ENCODE measurements around the gene NAT9. TPM values are rescaled to one million over a fixed set of nuclear protein-coding genes. Genes with fewer than 3 reads are reported as not detected.

The NAT9 gene
- total and polyA plus RNA-seq, 4 experiments from 2014 or later, result 11.9 to 70.3 (median 39.6) TPM

- intact Hi-C loops (cut with micrococcal nuclease), result no loop called here
- H3K27me3 Mint-ChIP-seq, result no peaks in the 10 kb centered on the region
- Histone ChIP-seq H3K4me3 (ENCODE audit: low read length in 2 of 2) (no peak overlapping the region), H3K4me1 (ENCODE audit: insufficient read depth, low read length) (peaks cover 73% of the 10 kb centered on the region), H3K27me3 (ENCODE audit: insufficient read depth, low read length) (no peaks in the 10 kb centered on the region), H3K36me3 (ENCODE audit: insufficient read depth, low read length) (no peaks in the 10 kb centered on the region), H3K27ac (ENCODE audit: low read depth, low read length) (peak overlapping the region; percentile 80), H3K9me3 (ENCODE audit: control insufficient read depth in 1 of 2, low read length in 2 of 2) (no peaks in the 10 kb centered on the region)
- no peaks in the 10 kb centered on the region for H3K9me3 Mint-ChIP-seq
- peak overlapping the region; percentile 76 to 92 (median 88) for H3K27ac Mint-ChIP-seq
- H3K4me3 Mint-ChIP-seq, result peak overlapping the region; percentile 36 to 99 (median 79)
- H3K4me1 Mint-ChIP-seq, result peaks cover 42 to 81% (median 60%) of the 10 kb centered on the region in 4 donors
- peak in 1 of 5 donors; percentile 40 for DNase-seq
- ChIA-PET CTCF (ENCODE audit: partially characterized antibody) (interaction anchor here (0.9 to 4.6 kb wide), 11 partner anchors 10 to 215 kb away, joined by 3 to 144 read pairs (median 58); partner anchors contain the start of genes FDXR, GRIN2C, NAT9 and RAB37), POLR2A (ENCODE audit: partially characterized antibody) (interaction anchor here (1.3 to 20.4 kb wide), 9 partner anchors 8 to 126 kb away, joined by 4 to 489 read pairs (median 12); partner anchors contain the start of genes FDXR, NAT9 and RAB37)
- peaks cover 15 to 26% of the 10 kb centered on the region in 2 donors for H3K36me3 Mint-ChIP-seq
Measured at GRCh38 chr17:74746922-74747321, 29.2 kb downstream of the NAT9 start.

- H3K4me3 ChIP-seq (ENCODE audit: low read length in 2 of 2), result no peak overlapping the region
- POLR2A ChIA-PET (ENCODE audit: partially characterized antibody), result interaction anchor here (1.3 to 20.4 kb wide), 9 partner anchors 9 to 127 kb away, joined by 5 to 489 read pairs (median 12); partner anchors contain the start of genes FDXR, NAT9 and RAB37
- peak overlapping the region; percentile 76 to 92 (median 88) for H3K27ac Mint-ChIP-seq
Measured at GRCh38 chr17:74746376-74746775, 29.8 kb downstream of the NAT9 start.

GRCh38 chr17:74745548-74746177, 30.5 kb downstream of the NAT9 start:
- Mint-ChIP-seq H3K9me3 (no peaks in the 10 kb centered on the region), H3K4me1 (peaks cover 42 to 81% (median 59%) of the 10 kb centered on the region in 4 donors), H3K4me3 (peak overlapping the region in 3 of 8 donors; percentile 7 to 79 (median 33)), H3K27ac (peak overlapping the region in 3 of 7 donors; percentile 17 to 80 (median 76)), H3K27me3 (no peaks in the 10 kb centered on the region), H3K36me3 (peaks cover 11 to 13% of the 10 kb centered on the region in 2 donors)
- ChIA-PET CTCF (ENCODE audit: partially characterized antibody) (interaction anchor here (0.8 to 4.6 kb wide), 21 partner anchors 9 to 216 kb away, joined by 3 to 144 read pairs (median 6); partner anchors contain the start of genes FDXR, GRIN2C, NAT9 and RAB37), POLR2A (ENCODE audit: partially characterized antibody) (interaction anchor here (1.2 to 20.4 kb wide), 11 partner anchors 8 to 128 kb away, joined by 3 to 489 read pairs (median 10); partner anchors contain the start of genes FDXR, NAT9 and RAB37)
- intact Hi-C loops (cut with micrococcal nuclease), result no loop called here
- Histone ChIP-seq H3K4me3 (ENCODE audit: low read length in 2 of 2) (no peak overlapping the region), H3K27ac (ENCODE audit: low read depth, low read length) (no peak overlapping the region), H3K27me3 (ENCODE audit: insufficient read depth, low read length) (no peaks in the 10 kb centered on the region), H3K4me1 (ENCODE audit: insufficient read depth, low read length) (peaks cover 73% of the 10 kb centered on the region), H3K9me3 (ENCODE audit: control insufficient read depth in 1 of 2, low read length in 2 of 2) (no peaks in the 10 kb centered on the region), H3K36me3 (ENCODE audit: insufficient read depth, low read length) (no peaks in the 10 kb centered on the region)
- DNase-seq, result peak in 1 of 5 donors; percentile 22

More at GRCh38 chr17:74746376-74746775, 29.8 kb downstream of the NAT9 start:
- Mint-ChIP-seq H3K4me1 (peaks cover 48 to 81% (median 60%) of the 10 kb centered on the region in 4 donors), H3K27me3 (no peaks in the 10 kb centered on the region), H3K36me3 (peaks cover 14 to 21% of the 10 kb centered on the region in 2 donors), H3K9me3 (no peaks in the 10 kb centered on the region), H3K4me3 (peak overlapping the region; percentile 36 to 99 (median 79))
- DNase-seq, result peak in 1 of 5 donors; percentile 7
- H3K9me3 ChIP-seq (ENCODE audit: control insufficient read depth in 1 of 2, low read length in 2 of 2), result no peaks in the 10 kb centered on the region
- H3K27ac ChIP-seq (ENCODE audit: low read depth, low read length), result peak overlapping the region; percentile 80
- H3K4me1 ChIP-seq (ENCODE audit: insufficient read depth, low read length), result peaks cover 73% of the 10 kb centered on the region
- intact Hi-C loops (cut with micrococcal nuclease), result no loop called here
- no peaks in the 10 kb centered on the region for H3K36me3 ChIP-seq (ENCODE audit: insufficient read depth, low read length)
- CTCF ChIA-PET (ENCODE audit: partially characterized antibody), result interaction anchor here (0.9 to 4.6 kb wide), 17 partner anchors 10 to 216 kb away, joined by 3 to 144 read pairs (median 11); partner anchors contain the start of genes FDXR, GRIN2C, NAT9 and RAB37
- H3K27me3 ChIP-seq (ENCODE audit: insufficient read depth, low read length), result no peaks in the 10 kb centered on the region

GRCh38 chr17:74744714-74745547, 31.2 kb downstream of the NAT9 start:
- peak overlapping the region; percentile 49 for H3K27ac ChIP-seq (ENCODE audit: low read depth, low read length)
- no peaks in the 10 kb centered on the region for H3K27me3 ChIP-seq (ENCODE audit: insufficient read depth, low read length)
- peak overlapping the region in 7 of 8 donors; percentile 63 to 89 (median 74) for H3K4me3 Mint-ChIP-seq
- peaks cover 47 to 81% (median 65%) of the 10 kb centered on the region in 4 donors for H3K4me1 Mint-ChIP-seq
- H3K27me3 Mint-ChIP-seq, result no peaks in the 10 kb centered on the region
- peak; percentile 77 to 86 (median 80) for DNase-seq
- ChIA-PET CTCF (ENCODE audit: partially characterized antibody) (interaction anchor here (0.8 to 4.6 kb wide), 20 partner anchors 8 to 216 kb away, joined by 3 to 144 read pairs (median 6); partner anchors contain the start of genes FDXR, GRIN2C, NAT9 and RAB37), POLR2A (ENCODE audit: partially characterized antibody) (interaction anchor here (0.8 to 20.4 kb wide), 11 partner anchors 7 to 128 kb away, joined by 3 to 489 read pairs (median 10); partner anchors contain the start of genes FDXR, NAT9 and RAB37)
- H3K27ac Mint-ChIP-seq, result peak overlapping the region in 6 of 7 donors; percentile 74 to 92 (median 89)
- H3K9me3 ChIP-seq (ENCODE audit: control insufficient read depth in 1 of 2, low read length in 2 of 2), result no peaks in the 10 kb centered on the region
- no peaks in the 10 kb centered on the region for H3K36me3 ChIP-seq (ENCODE audit: insufficient read depth, low read length)
- H3K4me1 ChIP-seq (ENCODE audit: insufficient read depth, low read length), result peaks cover 80% of the 10 kb centered on the region
- intact Hi-C loops (cut with micrococcal nuclease), result loop anchor here (1.0 kb wide), 3 partner anchors 25 to 120 kb away; no protein-coding TSS in a partner anchor
- H3K4me3 ChIP-seq (ENCODE audit: low read length in 2 of 2), result no peak overlapping the region
- H3K9me3 Mint-ChIP-seq, result no peaks in the 10 kb centered on the region
- H3K36me3 Mint-ChIP-seq, result peaks cover 7 to 8% of the 10 kb centered on the region in 2 donors

- H3K27me3 Mint-ChIP-seq, result no peaks in the 10 kb centered on the region
- peak overlapping the region; percentile 49 for H3K27ac ChIP-seq (ENCODE audit: low read depth, low read length)
- ChIA-PET POLR2A (ENCODE audit: partially characterized antibody) (interaction anchor here (0.6 to 20.4 kb wide), 7 partner anchors 7 to 128 kb away, joined by 3 to 489 read pairs (median 12); partner anchors contain the start of genes FDXR, NAT9 and RAB37), CTCF (ENCODE audit: partially characterized antibody) (interaction anchor here (0.9 to 4.6 kb wide), 11 partner anchors 8 to 119 kb away, joined by 3 to 144 read pairs (median 58); partner anchors contain the start of genes GRIN2C, NAT9 and RAB37)
- no peaks in the 10 kb centered on the region for H3K9me3 Mint-ChIP-seq
- H3K27ac Mint-ChIP-seq, result peak overlapping the region in 6 of 7 donors; percentile 74 to 92 (median 89)
- peak overlapping the region in 7 of 8 donors; percentile 12 to 89 (median 74) for H3K4me3 Mint-ChIP-seq
- no peaks in the 10 kb centered on the region for H3K36me3 ChIP-seq (ENCODE audit: insufficient read depth, low read length)
- intact Hi-C loops (cut with micrococcal nuclease), result loop anchor here (1.0 kb wide), 3 partner anchors 26 to 121 kb away; no protein-coding TSS in a partner anchor
- no peaks in the 10 kb centered on the region for H3K27me3 ChIP-seq (ENCODE audit: insufficient read depth, low read length)
- peaks cover 2 to 3% of the 10 kb centered on the region in 2 donors for H3K36me3 Mint-ChIP-seq
- H3K9me3 ChIP-seq (ENCODE audit: control insufficient read depth in 1 of 2, low read length in 2 of 2), result no peaks in the 10 kb centered on the region
- DNase-seq, result no peak
- no peak overlapping the region for H3K4me3 ChIP-seq (ENCODE audit: low read length in 2 of 2)
- H3K4me1 ChIP-seq (ENCODE audit: insufficient read depth, low read length), result peaks cover 86% of the 10 kb centered on the region
- H3K4me1 Mint-ChIP-seq, result peaks cover 48 to 81% (median 68%) of the 10 kb centered on the region in 4 donors
Measured at GRCh38 chr17:74744349-74744713, 31.8 kb downstream of the NAT9 start.

GRCh38 chr17:74743755-74744154, 32.4 kb downstream of the NAT9 start:
- Mint-ChIP-seq H3K27me3 (no peaks in the 10 kb centered on the region), H3K4me1 (peaks cover 54 to 87% (median 74%) of the 10 kb centered on the region in 4 donors), H3K9me3 (no peaks in the 10 kb centered on the region), H3K4me3 (peak overlapping the region in 7 of 8 donors; percentile 72 to 91 (median 79)), H3K27ac (peak overlapping the region in 6 of 7 donors; percentile 88 to 95 (median 89)), H3K36me3 (peaks cover 2 to 3% of the 10 kb centered on the region in 2 donors)
- CTCF ChIA-PET (ENCODE audit: partially characterized antibody), result interaction anchor here (1.6 to 4.6 kb wide), 9 partner anchors 7 to 120 kb away, joined by 5 to 144 read pairs (median 59); partner anchors contain the start of genes GRIN2C, NAT9 and RAB37
- H3K4me1 ChIP-seq (ENCODE audit: insufficient read depth, low read length), result peaks cover 92% of the 10 kb centered on the region
- no peaks in the 10 kb centered on the region for H3K27me3 ChIP-seq (ENCODE audit: insufficient read depth, low read length)
- H3K9me3 ChIP-seq (ENCODE audit: control insufficient read depth in 1 of 2, low read length in 2 of 2), result no peaks in the 10 kb centered on the region
- no peaks in the 10 kb centered on the region for H3K36me3 ChIP-seq (ENCODE audit: insufficient read depth, low read length)
- POLR2A ChIA-PET (ENCODE audit: partially characterized antibody), result interaction anchor here (0.6 to 20.4 kb wide), 4 partner anchors 9 to 129 kb away, joined by 3 to 489 read pairs (median 110); partner anchors contain the start of genes FDXR and NAT9
- DNase-seq, result no peak
- peak overlapping the region in 1 of 2 donors; percentile 30 for H3K4me3 ChIP-seq (ENCODE audit: low read length in 2 of 2)
- intact Hi-C loops (cut with micrococcal nuclease), result loop anchor here (1.0 kb wide), 3 partner anchors 27 to 122 kb away; no protein-coding TSS in a partner anchor
- H3K27ac ChIP-seq (ENCODE audit: low read depth, low read length), result peak overlapping the region; percentile 49
